ENCODE measurements around the gene PICK1. TPM values are rescaled to one million over a fixed set of nuclear protein-coding genes. Genes with fewer than 3 reads are reported as not detected.
"Not testable (repeated sequence)": the region's sequence is repeated elsewhere in the genome, so short reads cannot be mapped to it uniquely, and the experiment has no call there.

Gene PICK1
- total RNA-seq, 1 experiment from 2014 or later: 25.4 TPM

- DNase-seq (ENCODE audit: low read depth): no peak
Measured at GRCh38 chr22:38030311-38031133, 26.7 kb upstream of the PICK1 start.

GRCh38 chr22:38031491-38031890 is 25.7 kb upstream of the PICK1 start:
- DNase-seq (ENCODE audit: low read depth): no peak

GRCh38 chr22:38032681-38033521 is 24.3 kb upstream of the PICK1 start:
- peak; percentile 19 for DNase-seq (ENCODE audit: low read depth)

- DNase-seq (ENCODE audit: low read depth): no peak
Measured at GRCh38 chr22:38033522-38034277, 23.5 kb upstream of the PICK1 start.

GRCh38 chr22:38034278-38034882 is 22.8 kb upstream of the PICK1 start:
- peak; percentile 86 for DNase-seq (ENCODE audit: low read depth)

- DNase-seq (ENCODE audit: low read depth): no peak
Measured at GRCh38 chr22:38034884-38035529, 22.2 kb upstream of the PICK1 start.

GRCh38 chr22:38035530-38035885 is 21.7 kb upstream of the PICK1 start:
- DNase-seq (ENCODE audit: low read depth): no peak

- DNase-seq (ENCODE audit: low read depth): no peak
Measured at GRCh38 chr22:38036392-38037062, 20.7 kb upstream of the PICK1 start.

- DNase-seq (ENCODE audit: low read depth): not testable (repeated sequence)
Measured at GRCh38 chr22:38037367-38038150, 19.6 kb upstream of the PICK1 start.

- no peak for DNase-seq (ENCODE audit: low read depth)
Measured at GRCh38 chr22:38038426-38038825, 18.8 kb upstream of the PICK1 start.

- no peak for DNase-seq (ENCODE audit: low read depth)
Measured at GRCh38 chr22:38038890-38039812, 18.1 kb upstream of the PICK1 start.

- peak; percentile 20 for DNase-seq (ENCODE audit: low read depth)
Measured at GRCh38 chr22:38040953-38041759, 16.0 kb upstream of the PICK1 start.

- DNase-seq (ENCODE audit: low read depth): no peak
Measured at GRCh38 chr22:38041760-38042487, 15.3 kb upstream of the PICK1 start.

- DNase-seq (ENCODE audit: low read depth): no peak
Measured at GRCh38 chr22:38042488-38042790, 14.8 kb upstream of the PICK1 start.

- DNase-seq (ENCODE audit: low read depth): no peak
Measured at GRCh38 chr22:38043151-38044039, 13.8 kb upstream of the PICK1 start.

Data from HT1080 (cell line).